ENCODE data around the gene WDPCP.

Gene WDPCP

DNA sequence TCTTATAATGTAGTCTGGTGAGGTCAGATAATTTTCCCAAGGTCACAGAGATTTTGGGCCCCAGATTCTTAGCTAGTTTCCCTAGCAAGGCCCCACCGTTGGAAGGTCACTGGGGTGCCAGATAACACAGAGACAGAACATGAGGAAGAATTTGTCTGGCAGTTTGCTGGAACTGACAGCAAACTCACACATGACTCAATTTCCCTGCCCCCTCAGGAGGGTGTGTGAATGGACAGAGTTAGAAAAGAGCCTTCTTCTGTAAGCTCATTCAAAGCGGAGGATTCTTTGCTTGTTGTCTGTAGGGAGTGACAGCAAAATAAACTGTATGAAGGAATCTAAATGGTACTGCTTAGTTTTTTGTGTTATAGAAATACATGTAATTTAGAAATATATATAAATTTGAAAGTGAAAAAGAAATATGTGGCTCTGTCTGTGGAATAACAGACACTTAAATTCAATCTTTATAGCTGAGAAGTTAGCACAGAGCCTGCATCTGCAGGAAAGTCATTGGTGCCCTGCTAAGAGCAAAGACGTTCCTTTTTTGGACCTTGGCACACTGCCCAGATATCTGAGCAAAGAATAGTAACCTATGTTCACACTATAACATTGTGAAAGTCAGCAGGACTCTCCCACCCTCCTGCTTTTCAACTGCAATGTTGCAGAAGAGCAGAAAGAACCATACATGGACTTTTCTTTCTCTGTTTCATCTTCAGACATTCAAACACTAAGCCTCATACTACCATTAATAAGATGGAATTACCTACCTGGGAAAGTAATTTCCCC lies 2.5 kb upstream of the WDPCP start:
- Histone ChIP-seq H3K9me2 (replicated peaks; ENCODE audit: control insufficient read depth, low read length) (no peaks in the 10 kb centered on the region), H3K27me3 (ENCODE audit: control insufficient read depth, low read length) (no peaks in the 10 kb centered on the region), H3K79me2 (ENCODE audit: control insufficient read depth, low read length) (peaks cover 92% of the 10 kb centered on the region), H3K4me2 (ENCODE audit: low read length) (peak overlapping the region; percentile 94), H3K4me3 (ENCODE audit: low read length) (peak overlapping the region; percentile 90), H3K9me3 (ENCODE audit: control insufficient read depth, insufficient read depth, low read length) (no peaks in the 10 kb centered on the region), H3F3A (ENCODE audit: control insufficient read depth, insufficient read depth) (peaks cover 23% of the 10 kb centered on the region), H3K27ac (ENCODE audit: low read depth, low read length) (peak overlapping the region; percentile 94), H4K20me1 (ENCODE audit: control insufficient read depth, insufficient read depth, low read depth, low read length) (peaks cover 12% of the 10 kb centered on the region; the same call in 1 of the 2 replicates), H3K4me1 (ENCODE audit: control insufficient read depth, low read length) (peaks cover 47% of the 10 kb centered on the region), H3K36me3 (ENCODE audit: control insufficient read depth, low read length) (peaks cover 50% of the 10 kb centered on the region)
- no peak for TF ChIP-seq EZH2phosphoT487 (IDR thresholded peaks at IDR 0.05; ENCODE audit: borderline replicate concordance, low read length)
- TF ChIP-seq, protein P1, sequence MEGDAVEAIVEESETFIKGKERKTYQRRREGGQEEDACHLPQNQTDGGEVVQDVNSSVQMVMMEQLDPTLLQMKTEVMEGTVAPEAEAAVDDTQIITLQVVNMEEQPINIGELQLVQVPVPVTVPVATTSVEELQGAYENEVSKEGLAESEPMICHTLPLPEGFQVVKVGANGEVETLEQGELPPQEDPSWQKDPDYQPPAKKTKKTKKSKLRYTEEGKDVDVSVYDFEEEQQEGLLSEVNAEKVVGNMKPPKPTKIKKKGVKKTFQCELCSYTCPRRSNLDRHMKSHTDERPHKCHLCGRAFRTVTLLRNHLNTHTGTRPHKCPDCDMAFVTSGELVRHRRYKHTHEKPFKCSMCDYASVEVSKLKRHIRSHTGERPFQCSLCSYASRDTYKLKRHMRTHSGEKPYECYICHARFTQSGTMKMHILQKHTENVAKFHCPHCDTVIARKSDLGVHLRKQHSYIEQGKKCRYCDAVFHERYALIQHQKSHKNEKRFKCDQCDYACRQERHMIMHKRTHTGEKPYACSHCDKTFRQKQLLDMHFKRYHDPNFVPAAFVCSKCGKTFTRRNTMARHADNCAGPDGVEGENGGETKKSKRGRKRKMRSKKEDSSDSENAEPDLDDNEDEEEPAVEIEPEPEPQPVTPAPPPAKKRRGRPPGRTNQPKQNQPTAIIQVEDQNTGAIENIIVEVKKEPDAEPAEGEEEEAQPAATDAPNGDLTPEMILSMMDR (IDR thresholded peaks at IDR 0.05; ENCODE audit: low read depth, low read length, poor library complexity, severe bottlenecking): no peak

DNA sequence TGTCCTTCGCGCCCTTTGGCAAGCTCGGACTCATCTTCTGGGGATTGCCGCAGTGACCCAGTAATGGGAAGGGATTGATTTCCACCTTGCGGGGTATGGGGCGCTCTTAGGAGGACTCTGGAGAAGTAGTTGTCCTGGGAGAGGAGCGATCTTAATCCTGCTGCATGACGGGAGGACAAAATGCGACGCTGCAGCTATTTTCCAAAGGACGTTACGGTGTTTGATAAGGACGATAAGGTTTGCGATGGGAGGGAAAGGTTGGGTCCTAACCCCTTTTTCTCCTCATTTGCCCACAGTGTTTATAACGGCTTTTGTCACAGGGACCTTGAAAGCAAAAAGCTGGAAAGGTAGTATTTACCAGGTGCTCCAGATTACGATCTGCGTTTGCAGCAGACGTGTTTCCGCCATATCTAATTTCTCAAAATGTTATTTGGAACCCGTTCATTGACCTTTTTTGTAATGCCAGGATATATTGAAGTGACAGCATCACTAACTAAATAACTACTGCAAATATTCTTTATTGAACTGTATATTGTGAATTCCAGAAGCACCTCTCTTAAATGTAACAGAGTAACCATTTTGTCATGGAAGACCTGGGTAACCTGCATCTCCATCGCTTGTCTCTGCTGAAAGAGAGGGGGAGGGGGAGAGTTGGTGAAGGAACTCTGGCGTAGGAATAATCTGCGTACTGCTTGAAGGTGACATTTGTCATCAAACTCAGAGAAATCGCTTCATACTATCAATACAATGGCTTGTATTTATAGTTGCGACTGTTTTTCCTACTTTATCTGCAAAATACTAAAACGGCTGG lies 1.1 kb upstream of the WDPCP start:
- no peaks in the 10 kb centered on the region for H3K9me3 ChIP-seq (ENCODE audit: control insufficient read depth, insufficient read depth, low read length)
- peaks cover 23% of the 10 kb centered on the region for H3F3A ChIP-seq (ENCODE audit: control insufficient read depth, insufficient read depth)
- H3K27ac ChIP-seq (ENCODE audit: low read depth, low read length): peak overlapping the region; percentile 94
- peak overlapping the region; percentile 90 for H3K4me3 ChIP-seq (ENCODE audit: low read length)
- peaks cover 87% of the 10 kb centered on the region for H3K79me2 ChIP-seq (ENCODE audit: control insufficient read depth, low read length)
- no peak for TF ChIP-seq EZH2phosphoT487 (IDR thresholded peaks at IDR 0.05; ENCODE audit: borderline replicate concordance, low read length)
- TF ChIP-seq, protein P1 (IDR thresholded peaks at IDR 0.05; ENCODE audit: low read depth, low read length, poor library complexity, severe bottlenecking): no peak
- peak overlapping the region; percentile 94 for H3K4me2 ChIP-seq (ENCODE audit: low read length)
- H3K4me1 ChIP-seq (ENCODE audit: control insufficient read depth, low read length): peaks cover 47% of the 10 kb centered on the region
- no peaks in the 10 kb centered on the region for H3K27me3 ChIP-seq (ENCODE audit: control insufficient read depth, low read length)
- H4K20me1 ChIP-seq (ENCODE audit: control insufficient read depth, insufficient read depth, low read depth, low read length): peaks cover 12% of the 10 kb centered on the region; the same call in 1 of the 2 replicates
- H3K36me3 ChIP-seq (ENCODE audit: control insufficient read depth, low read length): peaks cover 35% of the 10 kb centered on the region
- no peaks in the 10 kb centered on the region for H3K9me2 ChIP-seq (replicated peaks; ENCODE audit: control insufficient read depth, low read length)

DNA sequence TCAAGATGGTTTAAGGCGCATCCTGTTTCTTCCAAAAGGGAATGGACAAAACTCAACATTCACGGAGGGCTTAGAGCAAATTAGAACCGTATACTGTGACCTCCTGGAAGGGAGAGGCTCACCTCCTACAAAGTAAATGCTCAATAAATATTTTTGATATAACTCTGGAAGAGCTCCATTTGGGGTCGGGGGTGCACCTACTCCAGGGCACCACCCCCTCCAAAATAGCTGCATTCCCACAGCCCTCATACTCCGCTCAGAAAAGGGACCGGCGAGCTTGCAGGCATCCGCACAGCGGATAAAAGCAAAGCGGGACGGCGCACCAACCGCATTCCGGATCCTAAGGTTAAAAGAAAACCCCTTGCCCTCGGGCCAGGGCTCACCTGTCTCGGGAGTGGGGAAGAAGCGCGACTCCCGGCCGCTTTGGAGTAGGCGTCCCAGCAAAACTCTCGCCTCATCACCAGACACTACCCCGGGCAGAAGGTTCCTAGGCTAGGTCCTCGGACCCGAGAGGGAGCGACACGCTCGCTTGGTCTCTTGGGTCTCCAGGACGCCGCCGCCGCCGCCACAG lies 378 bp downstream of the WDPCP start:
- no peaks in the 10 kb centered on the region for H3K9me3 ChIP-seq (ENCODE audit: control insufficient read depth, insufficient read depth, low read length)
- peak overlapping the region; percentile 76 for H3K4me2 ChIP-seq (ENCODE audit: low read length)
- H3K4me3 ChIP-seq (ENCODE audit: low read length): peak overlapping the region; percentile 90
- H3K27ac ChIP-seq (ENCODE audit: low read depth, low read length): peak overlapping the region; percentile 94
- H4K20me1 ChIP-seq (ENCODE audit: control insufficient read depth, insufficient read depth, low read depth, low read length): 0 out of 2 replicates have a peak, but pooled peaks cover 10% of the 10 kb centered on the region
- no peak for TF ChIP-seq EZH2phosphoT487 (IDR thresholded peaks at IDR 0.05; ENCODE audit: borderline replicate concordance, low read length)
- TF ChIP-seq, protein P1 (IDR thresholded peaks at IDR 0.05; ENCODE audit: low read depth, low read length, poor library complexity, severe bottlenecking): no peak
- peaks cover 21% of the 10 kb centered on the region for H3K36me3 ChIP-seq (ENCODE audit: control insufficient read depth, low read length)
- H3K9me2 ChIP-seq (replicated peaks; ENCODE audit: control insufficient read depth, low read length): no peaks in the 10 kb centered on the region
- no peaks in the 10 kb centered on the region for H3K27me3 ChIP-seq (ENCODE audit: control insufficient read depth, low read length)
- H3K4me1 ChIP-seq (ENCODE audit: control insufficient read depth, low read length): peaks cover 51% of the 10 kb centered on the region
- peaks cover 82% of the 10 kb centered on the region for H3K79me2 ChIP-seq (ENCODE audit: control insufficient read depth, low read length)
- H3F3A ChIP-seq (ENCODE audit: control insufficient read depth, insufficient read depth): peaks cover 23% of the 10 kb centered on the region
